ENCODE data around the gene ADH7.

Gene ADH7

GRCh38 chr4:99435154-99435553 lies at the start of gene ADH7:
ADH7 (minus strand) TSS chr4:99435342; CDS start chr4:99435233, 109 bp downstream.
- no peaks in the 10 kb centered on the region for H3K9me3 Mint-ChIP-seq
- DNase-seq, result no peak
- no peaks in the 10 kb centered on the region for H3K36me3 Mint-ChIP-seq (ENCODE audit: low read depth)
- H3K4me1 Mint-ChIP-seq, result no peaks in the 10 kb centered on the region
- no peak for TF ChIP-seq CTCF (IDR thresholded peaks at IDR 0.05)
- no peaks in the 10 kb centered on the region for H3K27me3 Mint-ChIP-seq (ENCODE audit: low read depth, poor library complexity)
- no peak within 1 kb of the TSS for H3K4me3 Mint-ChIP-seq
- no peak within 1 kb of the TSS for H3K27ac Mint-ChIP-seq

- no peak for TF ChIP-seq CTCF (IDR thresholded peaks at IDR 0.05)
These were observed 48.5 kb upstream of the ADH7 start for GRCh38 chr4:99483636-99484035.

GRCh38 chr4:99473131-99473530 lies 38.0 kb upstream of the ADH7 start:
- H3K4me1 Mint-ChIP-seq, result no peaks in the 10 kb centered on the region
- H3K27me3 Mint-ChIP-seq (ENCODE audit: low read depth, poor library complexity), result no peaks in the 10 kb centered on the region
- no peaks in the 10 kb centered on the region for H3K36me3 Mint-ChIP-seq (ENCODE audit: low read depth)
- H3K4me3 Mint-ChIP-seq, result no peak overlapping the region
- no peak overlapping the region for H3K27ac Mint-ChIP-seq
- TF ChIP-seq CTCF (IDR thresholded peaks at IDR 0.05), result no peak
- H3K9me3 Mint-ChIP-seq, result no peaks in the 10 kb centered on the region
- no peak for DNase-seq

More at GRCh38 chr4:99483636-99484035, 48.5 kb upstream of the ADH7 start:
- H3K9me3 Mint-ChIP-seq, result peaks cover 49% of the 10 kb centered on the region
- no peak overlapping the region for H3K4me3 Mint-ChIP-seq
- H3K4me1 Mint-ChIP-seq, result no peaks in the 10 kb centered on the region
- no peak overlapping the region for H3K27ac Mint-ChIP-seq
- DNase-seq, result no peak
- peaks cover 5% of the 10 kb centered on the region for H3K27me3 Mint-ChIP-seq (ENCODE audit: low read depth, poor library complexity)
- peaks cover 3% of the 10 kb centered on the region for H3K36me3 Mint-ChIP-seq (ENCODE audit: low read depth)

- H3K9me3 Mint-ChIP-seq, result no peaks in the 10 kb centered on the region
- no peaks in the 10 kb centered on the region for H3K4me1 Mint-ChIP-seq
- DNase-seq, result no peak
- H3K27ac Mint-ChIP-seq, result no peak overlapping the region
- H3K36me3 Mint-ChIP-seq (ENCODE audit: low read depth), result no peaks in the 10 kb centered on the region
- H3K4me3 Mint-ChIP-seq, result no peak overlapping the region
- TF ChIP-seq CTCF (IDR thresholded peaks at IDR 0.05), result no peak
- H3K27me3 Mint-ChIP-seq (ENCODE audit: low read depth, poor library complexity), result peaks cover 2% of the 10 kb centered on the region
These were observed 36.8 kb upstream of the ADH7 start for GRCh38 chr4:99471896-99472295.

- no peak for DNase-seq
- H3K4me3 Mint-ChIP-seq, result no peak overlapping the region
These were observed 36.2 kb upstream of the ADH7 start for GRCh38 chr4:99471349-99471748.

More at GRCh38 chr4:99471349-99471748, 36.2 kb upstream of the ADH7 start:
- no peaks in the 10 kb centered on the region for H3K36me3 Mint-ChIP-seq (ENCODE audit: low read depth)
- H3K27ac Mint-ChIP-seq, result no peak overlapping the region
- no peaks in the 10 kb centered on the region for H3K4me1 Mint-ChIP-seq
- no peak for TF ChIP-seq CTCF (IDR thresholded peaks at IDR 0.05)
- H3K27me3 Mint-ChIP-seq (ENCODE audit: low read depth, poor library complexity), result peaks cover 6% of the 10 kb centered on the region
- H3K9me3 Mint-ChIP-seq, result no peaks in the 10 kb centered on the region
